C4-2B (cell line): Measurements from ENCODE around the gene IQSEC2.

Source experiments
- CTCF ChIP-seq: fragments of 450-650 bp; conservative IDR thresholded peaks from 2 replicates; pipeline ENCODE4 v1.5.1; 2017; ENCODE audit warnings: mild to moderate bottlenecking
- ZFX ChIP-seq: fragments of 450-650 bp; IDR thresholded peaks from 2 replicates; pipeline ENCODE4 v1.6.1; 2017

GRCh38 chrX:53230116-53230515 lies 51.3 kb downstream of the IQSEC2 start:
- TF ChIP-seq CTCF (no peak), ZFX (no peak)
